TTC549 (cell line): ENCODE results near the gene FAM72C.
"Not testable (repeated sequence)": the region's sequence is repeated elsewhere in the genome, so short reads cannot be mapped to it uniquely, and the experiment has no call there.

Source experiments
- FAIRE-seq: peaks from 2 replicates; lab custom pipeline; 2012; peaks lifted over from hg19 to GRCh38; lab: Jason Lieb, UNC

FAM72C gene

DNA sequence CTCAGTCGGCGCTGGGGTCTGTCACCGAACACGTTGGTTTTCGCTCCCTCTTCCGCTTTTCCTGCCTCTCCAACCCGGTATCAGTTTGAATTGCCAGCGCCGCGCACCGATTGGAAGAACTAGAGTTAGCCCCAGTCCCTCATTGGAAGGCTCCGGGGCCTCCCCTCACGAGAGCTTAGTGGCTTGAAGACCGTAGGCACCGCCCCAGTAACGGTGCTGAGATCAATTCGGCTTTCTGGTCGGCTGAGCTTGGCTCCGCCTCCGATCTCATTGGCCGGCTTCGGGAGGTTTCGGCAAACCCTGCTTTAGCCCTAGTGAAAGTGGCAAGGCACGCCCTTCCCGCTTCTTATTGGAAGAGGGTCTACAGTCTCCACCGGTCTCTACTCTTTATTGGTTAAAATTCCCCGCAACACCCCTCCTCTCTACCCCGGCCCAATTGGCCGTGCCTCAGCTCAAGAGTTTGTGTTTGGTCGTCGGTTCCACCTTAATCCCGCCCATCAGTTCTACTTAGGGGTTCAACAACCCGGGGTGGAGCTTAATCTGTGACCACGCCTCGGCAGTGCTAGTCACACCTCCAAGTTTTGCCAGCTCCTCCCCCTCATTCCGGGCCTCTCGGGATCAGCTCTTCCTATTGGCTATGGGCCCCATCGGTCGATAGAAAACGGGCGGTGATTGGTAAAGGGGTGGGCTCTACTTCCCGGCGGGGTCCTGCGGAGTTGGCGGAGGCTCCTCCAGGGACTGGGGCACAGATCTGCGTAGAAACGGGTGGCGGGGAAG lies at the start of gene FAM72C:
Gene FAM72C (minus strand): TSS at position 63 of the 777 bp plus-strand sequence. CDS start 845 bp downstream, outside the sequence.
- FAIRE-seq: not testable (repeated sequence)

DNA sequence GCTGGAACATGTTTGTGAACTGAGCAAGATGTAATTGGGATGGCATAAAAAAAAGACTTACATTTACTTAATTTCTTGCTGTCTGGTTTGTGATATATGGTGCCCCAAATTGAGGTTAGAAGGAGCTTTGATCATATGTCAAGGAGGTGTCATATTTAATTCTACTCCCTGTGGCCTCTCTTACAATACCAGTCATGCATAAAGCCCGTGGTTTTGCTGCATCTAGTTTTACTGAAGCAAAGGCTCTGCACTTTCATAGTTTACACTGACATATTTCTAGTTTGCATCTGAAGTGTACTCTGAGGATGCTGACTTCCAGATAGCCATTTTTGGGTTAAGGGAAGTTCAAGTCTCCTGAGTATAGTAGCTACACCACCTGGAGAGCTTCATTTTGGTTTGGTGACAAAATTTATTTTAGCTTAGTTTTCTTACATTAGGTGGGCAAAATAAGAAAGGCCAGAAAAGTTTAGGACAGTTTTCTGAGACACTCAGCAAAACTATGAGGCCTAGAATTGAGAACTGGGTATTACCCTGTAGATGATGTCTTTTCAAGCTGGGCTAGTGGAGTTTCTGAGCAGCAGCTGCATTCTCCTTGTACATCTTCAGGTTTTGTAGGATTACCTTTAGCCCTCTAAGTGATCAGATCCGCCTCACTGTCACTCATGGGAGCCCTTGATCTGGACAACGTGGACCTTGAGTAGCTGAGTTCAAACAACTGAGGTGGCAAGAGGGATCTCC lies 48.4 kb upstream of the FAM72C start:
- FAIRE-seq: not testable (repeated sequence)

DNA sequence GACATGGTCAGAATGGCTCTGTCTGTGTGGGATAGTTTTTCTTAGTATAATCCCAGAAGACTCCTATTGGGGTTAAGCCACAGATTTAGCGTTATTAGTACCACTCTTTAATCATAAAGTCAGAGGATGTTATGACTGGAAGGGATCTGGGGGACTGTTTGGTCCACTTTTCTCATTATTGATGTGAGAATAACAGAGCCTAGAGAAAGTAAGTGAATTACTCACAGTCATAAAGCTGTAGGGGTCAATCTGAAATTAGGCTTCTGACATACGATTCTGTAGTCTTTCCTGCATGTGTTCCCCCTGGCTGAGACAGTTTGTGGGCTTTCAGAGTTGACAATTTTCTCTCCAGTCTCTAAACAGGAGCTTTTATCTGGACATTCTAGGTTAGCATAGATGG lies 47.3 kb upstream of the FAM72C start:
- not testable (repeated sequence) for FAIRE-seq

DNA sequence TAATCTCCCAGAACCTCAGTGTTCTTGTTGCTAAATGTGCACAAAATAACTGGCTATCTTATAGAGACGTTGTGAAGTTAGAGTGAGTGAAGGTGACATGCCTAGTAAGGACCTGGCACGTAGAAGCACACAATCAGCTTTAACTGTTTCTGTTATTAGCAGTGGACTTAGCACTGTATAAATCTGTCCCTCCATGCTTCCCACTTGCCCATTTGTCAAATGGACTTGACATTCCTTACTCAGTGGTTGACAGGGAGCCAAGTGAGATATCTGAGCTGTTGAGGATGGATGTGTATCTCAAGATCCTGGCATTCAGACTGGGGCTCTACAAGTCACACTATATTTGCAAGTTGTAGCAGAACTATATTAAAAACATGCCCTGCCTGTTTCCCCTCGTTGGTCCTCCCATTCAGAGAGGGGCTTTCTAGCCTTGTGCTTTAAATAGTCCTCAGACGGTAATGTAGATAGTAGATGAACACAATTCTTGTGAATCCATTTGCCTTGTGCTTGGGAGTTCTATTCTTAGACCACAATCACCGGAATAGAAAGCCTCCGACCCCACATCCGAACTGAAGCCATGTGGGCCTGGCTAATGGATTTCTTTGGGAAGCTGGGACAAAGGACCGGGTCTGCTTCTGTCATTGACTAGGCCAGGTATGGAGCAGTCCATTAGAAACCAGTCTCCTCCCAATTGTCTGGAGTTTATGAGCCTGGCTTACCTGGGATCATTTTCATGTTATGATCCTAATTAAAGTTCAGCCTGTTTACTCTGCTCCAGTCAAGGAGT lies 43.6 kb upstream of the FAM72C start:
- not testable (repeated sequence) for FAIRE-seq

DNA sequence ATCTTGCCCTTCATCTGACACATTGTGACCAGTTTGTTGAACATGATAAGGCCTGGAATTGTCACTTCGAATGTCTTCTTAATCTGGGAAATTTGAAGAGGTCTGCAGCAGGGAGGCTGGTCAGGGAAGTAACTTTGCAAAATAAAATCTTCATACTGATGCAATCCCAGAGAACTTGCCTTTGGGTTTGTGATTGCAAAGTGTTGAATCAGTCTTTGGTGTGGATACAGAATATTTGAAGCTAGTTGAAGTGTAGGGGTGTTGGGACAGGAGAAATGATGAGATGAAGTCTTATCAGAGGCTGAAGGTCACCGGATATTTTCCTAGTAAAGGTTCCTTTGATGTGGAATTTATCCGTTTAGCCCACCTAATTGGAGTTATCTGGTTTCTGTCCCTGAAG lies 42.7 kb upstream of the FAM72C start:
- not testable (repeated sequence) for FAIRE-seq

DNA sequence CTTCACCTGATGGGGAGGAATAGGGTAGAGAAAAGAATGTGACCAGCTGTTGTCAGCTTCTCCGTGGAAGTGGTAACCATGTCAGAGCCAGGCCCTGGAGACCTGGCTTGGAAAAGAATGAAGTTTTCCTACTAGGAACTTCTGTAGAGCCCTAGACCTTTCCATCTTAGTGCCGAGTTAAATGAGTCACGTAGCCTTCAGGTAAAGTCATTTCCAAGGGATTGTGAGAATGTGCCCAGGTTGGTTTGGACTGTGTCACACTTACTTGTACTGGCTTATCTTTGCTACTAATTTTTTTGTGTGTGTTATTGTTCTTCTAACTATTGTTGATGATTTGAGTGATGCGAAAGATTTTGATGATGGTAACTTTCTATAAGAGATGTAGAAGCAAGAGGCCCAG lies 42.3 kb upstream of the FAM72C start:
- FAIRE-seq: not testable (repeated sequence)

DNA sequence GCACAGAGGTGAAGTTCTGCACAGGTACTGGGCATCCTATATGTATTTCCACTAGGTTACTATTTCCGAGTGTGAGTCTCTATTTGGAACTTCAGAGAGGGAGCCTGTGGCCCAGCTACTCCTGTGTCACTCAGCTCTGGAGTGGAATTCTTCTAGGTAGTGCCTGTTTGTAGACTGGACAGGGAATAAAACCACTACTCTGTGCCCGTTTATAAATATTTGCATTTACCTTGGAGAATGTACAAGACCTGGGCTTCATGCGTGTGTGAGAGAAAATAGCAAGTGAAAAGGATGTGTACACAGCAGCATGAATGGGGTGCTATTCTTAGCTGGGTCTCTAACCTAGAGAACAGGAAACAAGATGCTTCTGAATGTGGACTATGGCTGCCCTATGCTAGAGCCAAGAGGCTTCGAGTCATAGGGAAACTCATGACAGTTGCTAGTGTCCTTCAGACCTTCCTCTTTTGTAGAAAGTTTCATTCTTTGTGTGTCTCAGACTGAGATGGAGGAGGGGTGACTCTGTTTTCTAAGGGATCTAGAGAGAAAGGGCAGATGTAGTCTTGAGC lies 40.5 kb upstream of the FAM72C start:
- not testable (repeated sequence) for FAIRE-seq

DNA sequence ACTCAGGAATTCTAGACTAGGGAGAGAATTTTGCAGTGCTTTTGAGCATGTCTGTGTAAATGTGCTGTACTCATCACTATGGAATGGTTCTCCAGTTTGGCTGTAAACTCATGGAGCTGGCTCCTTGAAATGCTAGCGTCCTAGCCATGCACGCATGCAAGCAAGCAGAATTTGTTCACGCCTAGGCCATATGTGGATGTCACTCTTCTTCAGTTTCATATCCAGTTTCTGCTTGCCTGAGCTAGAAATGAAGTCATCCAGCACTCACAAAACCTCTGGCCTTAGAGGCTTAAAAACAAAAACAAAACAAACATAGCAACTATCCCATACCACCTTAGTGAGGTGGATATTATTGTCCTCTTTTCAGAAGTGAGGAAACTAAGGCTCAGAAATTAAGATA lies 37.6 kb upstream of the FAM72C start:
- not testable (repeated sequence) for FAIRE-seq

DNA sequence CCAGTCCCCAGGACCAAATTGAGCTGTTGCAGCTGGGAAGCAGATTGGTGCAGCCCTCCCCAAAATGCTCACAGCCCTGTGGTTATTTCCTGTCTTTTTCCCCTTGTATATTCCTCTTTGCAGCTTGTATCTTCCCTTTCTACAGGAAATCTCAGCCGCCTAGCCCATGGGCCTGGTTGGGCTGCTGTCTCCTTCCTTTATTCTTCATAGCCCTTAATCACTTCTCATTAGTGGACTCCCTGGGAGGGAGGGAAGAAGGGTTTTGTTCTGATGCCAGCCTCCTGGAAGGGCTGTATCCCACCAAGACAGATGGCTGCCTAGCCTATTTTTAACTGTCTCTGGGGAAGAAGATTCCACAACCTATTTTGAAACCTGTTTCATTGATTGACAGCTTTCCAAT lies 32.5 kb upstream of the FAM72C start:
- not testable (repeated sequence) for FAIRE-seq

DNA sequence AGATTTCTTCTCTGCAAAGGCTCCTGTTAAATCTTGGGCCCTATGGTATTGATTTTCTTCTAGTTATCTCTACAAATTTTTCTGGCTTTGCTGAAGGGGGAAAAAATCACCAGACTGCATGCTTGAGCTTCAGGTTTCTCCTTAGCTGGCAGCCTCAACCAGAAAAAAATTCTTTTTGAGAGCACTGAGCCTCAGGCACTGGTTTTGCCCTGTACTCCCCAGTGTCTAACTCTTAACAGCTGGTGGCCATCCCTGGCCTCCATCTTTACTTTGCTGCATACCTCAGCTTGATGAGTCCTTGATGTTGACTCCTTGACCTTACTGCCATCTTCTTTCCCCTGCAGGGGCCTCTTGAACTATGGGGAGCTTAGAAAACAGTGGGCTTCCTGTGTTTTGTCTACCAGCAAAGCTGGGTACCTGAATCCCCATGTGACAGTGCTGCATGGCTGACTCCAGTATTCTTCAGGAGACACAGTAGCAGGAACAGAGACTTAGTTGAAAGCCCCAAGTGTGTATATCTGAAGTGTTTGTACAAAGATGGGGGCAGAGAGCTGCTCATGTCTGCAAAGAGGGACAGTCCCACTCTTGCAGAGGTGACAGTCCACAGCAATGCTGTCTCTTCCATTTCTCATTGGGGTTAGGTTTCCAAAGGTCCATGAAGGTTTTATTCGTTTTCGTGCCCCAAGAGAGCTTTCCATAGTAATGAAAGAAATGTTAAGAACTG lies 31.7 kb upstream of the FAM72C start:
- FAIRE-seq: not testable (repeated sequence)

DNA sequence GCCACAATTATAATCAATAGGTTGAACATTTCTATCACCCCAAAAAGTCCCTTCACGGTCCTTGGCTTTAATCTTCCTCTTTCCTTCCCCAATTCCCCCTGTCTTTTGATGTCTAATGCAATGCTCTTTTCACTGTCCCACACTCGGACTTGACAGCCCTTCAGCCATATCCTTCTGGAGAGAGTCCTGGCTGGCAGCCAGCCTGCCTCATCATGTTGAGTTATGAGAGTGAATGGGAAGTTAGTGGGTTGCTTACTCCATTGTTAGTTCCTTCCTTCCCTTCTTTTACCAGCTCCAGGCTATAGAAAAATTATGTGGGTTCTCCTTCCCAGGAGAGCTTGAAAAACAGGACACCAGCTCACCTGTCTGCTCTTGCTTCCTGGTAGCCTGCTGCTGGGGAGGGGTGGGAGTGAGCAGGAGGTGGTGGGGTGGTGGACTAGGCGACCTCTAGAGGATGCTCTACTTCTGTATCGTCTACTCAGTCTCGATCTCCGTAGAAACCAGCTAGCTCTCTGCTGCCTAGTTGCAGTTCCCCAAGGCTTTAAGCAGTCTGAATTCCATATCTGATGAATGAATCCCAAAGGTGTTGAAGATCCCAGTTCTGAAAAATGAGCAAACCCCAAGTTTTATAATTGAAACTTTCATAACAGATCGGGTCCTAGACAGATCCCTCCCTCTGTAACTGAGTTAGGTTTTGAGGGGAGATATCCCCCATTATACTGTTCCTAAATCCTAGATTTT lies 30.5 kb upstream of the FAM72C start:
- FAIRE-seq: not testable (repeated sequence)

DNA sequence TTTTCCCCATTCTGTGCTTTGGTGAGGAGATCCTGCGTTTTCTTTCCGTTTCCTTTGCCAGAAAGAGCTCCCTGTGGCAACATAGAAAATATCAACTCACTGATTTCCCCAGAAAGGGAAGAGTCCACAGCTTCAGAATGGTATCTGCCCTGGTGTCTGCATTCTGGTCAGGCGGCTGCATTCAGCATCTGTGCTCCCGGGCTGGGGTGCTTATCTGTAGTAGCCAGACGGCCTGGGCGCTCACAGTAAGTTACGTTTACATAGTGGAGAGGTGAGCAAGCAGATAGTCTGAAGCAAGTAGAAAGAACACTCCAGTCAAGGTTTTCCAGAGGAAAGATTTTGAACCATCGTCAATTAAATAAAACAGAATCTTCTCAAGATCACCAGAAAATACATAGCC lies 29.3 kb upstream of the FAM72C start:
- FAIRE-seq: not testable (repeated sequence)

DNA sequence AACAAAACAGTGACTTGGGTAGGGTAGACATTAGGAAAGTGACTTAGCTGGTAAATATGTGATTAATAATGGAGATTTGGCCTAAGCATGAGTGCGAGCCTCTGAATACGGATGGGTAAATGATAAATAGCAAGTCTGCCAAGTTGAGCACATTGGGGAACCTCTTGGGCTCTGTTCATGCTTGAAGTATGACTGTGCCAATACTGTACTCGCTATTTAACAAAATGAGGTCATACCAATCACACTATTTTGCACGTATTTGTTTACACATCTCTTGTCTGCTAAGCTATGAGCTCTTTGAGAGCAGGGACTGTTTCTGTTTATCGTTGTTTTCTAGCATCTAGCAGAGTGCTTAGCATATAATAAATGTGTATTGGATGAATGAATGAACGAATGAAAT lies 24.2 kb upstream of the FAM72C start:
- not testable (repeated sequence) for FAIRE-seq

DNA sequence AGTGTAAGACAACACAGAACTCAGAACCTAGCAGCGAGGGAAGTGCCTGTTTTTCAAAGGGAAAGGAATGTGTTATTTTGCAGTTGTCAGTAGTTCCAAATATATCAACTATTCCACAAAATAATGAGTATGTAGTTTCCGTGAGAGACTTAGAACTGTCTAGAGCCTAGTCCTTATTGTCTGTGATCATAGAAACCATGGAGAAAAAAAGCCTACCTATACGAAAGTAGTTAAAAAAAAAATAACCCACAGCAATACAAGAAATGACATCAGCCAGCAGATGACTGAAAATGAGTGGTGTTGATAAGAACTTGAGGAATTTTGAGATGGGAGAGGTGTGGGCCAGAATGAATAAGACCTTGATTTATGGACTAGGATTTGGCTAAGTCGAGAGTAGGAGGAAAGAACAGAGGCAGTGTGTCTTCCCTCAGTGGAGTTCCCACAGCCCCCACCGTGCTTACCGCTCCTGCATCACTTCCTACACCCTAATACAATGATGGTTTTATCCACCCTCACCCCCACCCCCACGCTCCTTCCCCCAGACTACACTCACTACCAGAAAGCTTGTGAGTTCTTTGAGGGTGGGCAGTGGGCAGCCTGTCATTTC lies 21.6 kb upstream of the FAM72C start:
- FAIRE-seq: not testable (repeated sequence)

DNA sequence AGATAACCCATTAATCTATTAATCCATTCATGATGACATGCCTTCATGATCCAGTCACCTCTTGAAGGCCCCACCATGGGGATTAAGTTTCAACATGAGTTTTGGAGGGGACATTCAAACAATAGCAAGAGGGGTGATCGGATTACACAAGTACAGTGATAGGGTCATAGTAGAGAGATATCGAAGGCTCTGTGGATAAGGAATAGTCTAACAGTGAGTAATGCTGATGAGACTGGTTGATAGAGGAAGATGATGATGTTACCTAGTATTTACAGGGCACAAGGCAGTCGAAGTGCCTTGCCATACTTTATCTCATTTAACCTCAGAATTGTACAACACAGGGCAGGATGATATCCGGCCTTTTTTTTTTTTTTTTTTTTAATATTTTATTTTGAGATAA lies 18.9 kb upstream of the FAM72C start:
- FAIRE-seq: not testable (repeated sequence)

DNA sequence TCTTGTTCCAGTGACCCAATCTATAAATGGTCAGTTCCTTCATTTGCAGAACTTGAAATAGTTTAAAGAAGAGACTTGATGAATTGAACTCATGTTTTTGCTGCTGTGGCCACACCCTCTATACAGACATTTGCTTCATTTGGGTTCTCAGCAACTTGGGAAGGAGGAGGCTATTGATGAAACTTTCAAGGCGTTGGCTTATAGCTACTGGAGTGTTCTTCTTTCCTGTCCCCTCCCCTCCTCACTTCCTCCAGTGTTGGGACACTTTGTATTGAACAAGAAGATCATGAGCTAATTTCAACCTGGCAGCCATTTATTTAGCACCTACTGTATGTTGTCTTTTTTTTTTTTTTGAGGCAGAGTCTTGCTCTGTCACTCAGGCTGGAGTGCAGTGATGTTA lies 17.9 kb upstream of the FAM72C start:
- FAIRE-seq: not testable (repeated sequence)

DNA sequence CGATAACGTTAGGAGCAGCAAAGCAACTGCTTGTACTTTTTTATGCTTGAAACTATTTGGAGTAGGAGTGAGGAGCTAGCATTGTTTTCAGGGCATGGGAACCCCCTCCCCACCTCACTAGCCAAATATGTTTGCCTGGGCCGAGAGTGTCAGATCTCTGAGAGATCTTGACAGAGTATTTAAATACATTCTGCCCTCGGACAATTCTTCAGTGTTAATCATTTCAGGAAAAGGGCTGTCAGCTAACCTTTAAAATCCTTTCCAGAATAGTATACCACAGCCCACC lies 17.6 kb upstream of the FAM72C start:
- not testable (repeated sequence) for FAIRE-seq

DNA sequence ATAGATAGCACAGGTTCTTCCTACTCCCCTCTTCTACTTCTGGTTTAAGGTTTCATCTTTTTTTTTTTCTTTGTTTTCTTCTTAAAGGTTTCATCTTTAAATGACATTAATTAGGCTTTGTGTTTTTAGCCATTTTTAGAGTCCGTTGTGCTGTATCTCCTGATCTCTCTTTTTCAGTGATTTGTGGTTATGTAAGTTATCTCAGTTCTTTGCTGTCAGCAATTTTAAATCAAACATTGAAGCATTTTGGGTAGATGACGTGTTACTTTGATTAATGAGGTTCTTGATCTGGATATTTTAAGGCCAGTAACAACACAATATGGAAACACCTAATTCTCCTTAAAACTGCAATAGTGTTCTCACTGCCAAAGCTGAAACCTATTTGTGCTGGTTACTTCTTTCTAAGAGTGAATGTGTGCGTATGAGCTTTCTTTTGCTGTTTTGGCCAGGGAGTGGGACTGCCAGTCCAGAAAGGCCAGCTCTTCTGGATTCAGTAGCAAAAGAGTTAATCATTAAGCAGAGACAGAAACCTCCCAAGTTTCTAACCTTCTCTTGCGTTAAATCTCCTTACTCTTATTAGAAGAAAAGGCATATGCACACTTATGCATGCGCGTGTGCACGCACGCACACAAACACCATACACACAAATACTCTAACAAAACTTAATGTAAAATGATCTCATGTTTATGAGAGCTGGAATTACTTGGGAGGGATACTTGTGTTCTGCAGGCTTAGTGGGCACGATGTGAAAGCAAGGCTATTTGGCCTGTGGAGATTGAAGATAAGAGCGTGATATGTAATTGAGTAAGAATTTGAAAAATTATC lies 17.0 kb upstream of the FAM72C start:
- FAIRE-seq: not testable (repeated sequence)

DNA sequence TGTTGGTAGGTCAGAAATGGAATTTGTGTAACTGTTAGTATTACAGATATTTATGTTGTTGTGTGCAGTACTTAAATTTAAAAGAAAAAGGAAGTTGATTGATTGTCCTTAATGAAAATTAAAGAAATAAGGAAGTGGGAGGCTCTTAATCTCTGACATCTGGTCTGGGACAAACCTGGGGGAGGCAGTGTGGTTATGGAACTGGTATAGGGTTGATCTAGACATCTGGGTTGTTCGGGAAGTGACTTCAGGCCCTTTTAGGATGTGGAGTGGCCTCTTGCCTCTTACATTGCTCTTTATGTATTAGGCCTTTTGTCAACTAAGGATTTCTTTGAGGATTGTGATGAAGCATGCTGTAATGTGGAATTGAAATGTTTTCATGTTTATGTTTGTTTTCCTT lies 16.1 kb upstream of the FAM72C start:
- FAIRE-seq: not testable (repeated sequence)
